ENCODE data around the gene COLGALT1. TPM values are rescaled to one million over a fixed set of nuclear protein-coding genes. Genes with fewer than 3 reads are reported as not detected.

COLGALT1 gene
- total RNA-seq, 1 donor, result 62.5 TPM

DNA sequence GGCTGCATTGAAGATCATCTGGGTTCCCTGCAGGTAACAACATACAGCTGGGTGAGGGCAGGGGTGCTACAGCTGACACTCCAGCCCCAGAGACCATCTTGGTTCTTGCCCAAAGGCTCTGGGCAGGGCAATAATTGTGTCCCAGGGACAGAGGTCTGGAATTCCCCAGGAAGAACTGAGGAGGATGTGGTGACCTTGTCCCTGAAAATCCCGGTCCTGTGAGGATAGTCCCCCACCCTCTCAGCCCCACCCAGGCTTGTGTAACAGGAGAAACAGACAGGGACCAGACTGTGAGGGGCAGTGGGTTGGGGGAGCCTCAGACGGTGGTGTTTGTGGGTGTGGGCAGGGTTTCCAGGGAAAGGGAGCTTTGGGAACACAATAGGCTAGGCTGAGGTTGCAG, 63.5 kb downstream of the COLGALT1 start:
- no peak for DNase-seq (ENCODE audit: low read depth)
- H3K4me3 ChIP-seq (ENCODE audit: low read depth, low read length), result no peak overlapping the region
- TF ChIP-seq, protein P1, sequence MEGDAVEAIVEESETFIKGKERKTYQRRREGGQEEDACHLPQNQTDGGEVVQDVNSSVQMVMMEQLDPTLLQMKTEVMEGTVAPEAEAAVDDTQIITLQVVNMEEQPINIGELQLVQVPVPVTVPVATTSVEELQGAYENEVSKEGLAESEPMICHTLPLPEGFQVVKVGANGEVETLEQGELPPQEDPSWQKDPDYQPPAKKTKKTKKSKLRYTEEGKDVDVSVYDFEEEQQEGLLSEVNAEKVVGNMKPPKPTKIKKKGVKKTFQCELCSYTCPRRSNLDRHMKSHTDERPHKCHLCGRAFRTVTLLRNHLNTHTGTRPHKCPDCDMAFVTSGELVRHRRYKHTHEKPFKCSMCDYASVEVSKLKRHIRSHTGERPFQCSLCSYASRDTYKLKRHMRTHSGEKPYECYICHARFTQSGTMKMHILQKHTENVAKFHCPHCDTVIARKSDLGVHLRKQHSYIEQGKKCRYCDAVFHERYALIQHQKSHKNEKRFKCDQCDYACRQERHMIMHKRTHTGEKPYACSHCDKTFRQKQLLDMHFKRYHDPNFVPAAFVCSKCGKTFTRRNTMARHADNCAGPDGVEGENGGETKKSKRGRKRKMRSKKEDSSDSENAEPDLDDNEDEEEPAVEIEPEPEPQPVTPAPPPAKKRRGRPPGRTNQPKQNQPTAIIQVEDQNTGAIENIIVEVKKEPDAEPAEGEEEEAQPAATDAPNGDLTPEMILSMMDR (IDR thresholded peaks at IDR 0.05; ENCODE audit: insufficient read depth, low read length), result no peak

DNA sequence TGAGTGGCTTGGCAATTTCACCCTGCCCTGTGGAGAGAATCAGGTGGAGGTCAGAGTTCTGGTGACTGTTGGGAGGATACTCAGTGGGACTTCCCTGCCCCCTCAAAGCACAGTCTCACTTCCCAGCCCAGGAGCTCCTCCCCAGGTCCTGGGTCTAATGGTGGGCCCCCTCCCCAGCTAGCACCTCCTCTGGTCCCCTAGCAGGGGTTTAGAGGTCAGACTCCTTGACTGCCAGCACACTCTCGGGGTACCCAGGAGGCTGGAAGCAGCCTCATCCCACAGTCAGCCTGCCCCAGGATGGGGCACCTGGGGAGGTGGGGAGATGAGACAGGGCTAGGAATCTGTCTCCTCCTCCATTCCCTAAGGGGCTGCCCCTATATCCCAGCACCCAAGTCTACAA, 65.2 kb downstream of the COLGALT1 start:
- DNase-seq (ENCODE audit: low read depth), result no peak
- TF ChIP-seq, protein P1 (IDR thresholded peaks at IDR 0.05; ENCODE audit: insufficient read depth, low read length), result no peak
- H3K4me3 ChIP-seq (ENCODE audit: low read depth, low read length), result no peak overlapping the region

DNA sequence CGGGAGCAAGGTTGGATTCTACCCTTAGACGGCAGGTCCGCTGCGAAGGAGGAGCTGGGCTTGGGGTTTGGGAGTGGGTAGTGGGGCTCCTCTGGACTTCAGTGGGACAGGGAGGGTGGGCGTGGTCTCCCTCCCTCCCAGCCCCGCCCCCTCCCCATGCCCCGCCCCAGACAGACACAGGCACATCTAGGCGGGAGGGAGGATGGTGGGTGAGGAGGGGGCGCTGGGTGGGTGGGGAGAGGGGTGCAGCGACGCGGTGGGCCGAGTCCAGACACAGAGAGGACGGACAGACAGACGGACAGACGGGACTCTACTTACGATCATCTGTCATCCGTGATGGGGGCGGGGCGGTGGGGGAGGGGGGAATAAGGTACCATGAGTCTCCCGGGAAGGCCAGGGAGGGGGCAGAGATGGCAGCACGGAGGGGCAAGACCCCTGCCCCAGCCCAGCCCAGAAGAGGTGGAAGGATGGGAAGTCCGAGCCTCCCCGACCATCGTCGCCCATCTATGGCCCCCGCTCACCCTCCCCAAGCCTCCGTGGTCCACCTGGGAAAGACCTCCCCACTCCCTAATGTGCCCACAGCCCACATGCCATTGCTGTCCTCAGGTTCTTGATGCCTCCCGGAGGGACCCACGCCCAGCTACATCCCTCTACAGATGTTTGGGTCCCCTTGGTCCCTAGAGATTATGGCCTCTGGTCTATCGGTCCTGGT, 67.9 kb downstream of the COLGALT1 start:
- no peak for DNase-seq (ENCODE audit: low read depth)
- TF ChIP-seq, protein P1 (IDR thresholded peaks at IDR 0.05; ENCODE audit: insufficient read depth, low read length), result no peak
- H3K4me3 ChIP-seq (ENCODE audit: low read depth, low read length), result no peak overlapping the region

DNA sequence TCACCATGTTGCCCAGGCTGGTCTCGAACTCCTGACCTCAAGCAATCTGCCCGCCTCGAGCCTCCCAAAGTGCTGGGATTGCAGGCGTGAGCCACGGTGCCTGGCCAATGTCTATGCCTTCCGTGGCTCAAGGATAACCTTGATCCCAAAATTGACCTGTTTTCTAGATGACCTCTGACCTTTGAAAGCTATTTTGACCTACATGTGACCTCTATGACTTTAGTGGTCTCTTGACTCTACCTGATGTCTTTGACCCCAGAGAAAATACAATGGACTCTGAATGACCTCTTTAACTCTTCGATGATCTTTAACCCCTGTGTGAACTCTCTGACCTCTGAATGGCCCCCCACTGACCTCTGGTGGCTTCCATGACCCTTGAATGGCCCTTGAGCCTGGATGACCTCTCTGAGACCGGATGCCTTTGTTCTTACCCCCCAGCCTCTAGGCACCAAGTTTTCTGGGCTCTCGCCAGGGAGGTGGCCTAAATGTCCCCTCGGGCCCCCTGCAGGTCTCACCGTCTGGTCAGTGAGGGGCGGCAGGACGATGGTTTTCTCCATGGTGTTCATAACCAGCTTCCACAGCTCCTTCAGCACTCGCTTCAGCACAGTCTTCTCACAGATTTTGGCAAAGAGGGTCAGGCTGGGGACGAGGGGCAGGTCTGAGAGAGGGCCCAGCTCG, 69.0 kb downstream of the COLGALT1 start:
- TF ChIP-seq, protein P1 (IDR thresholded peaks at IDR 0.05; ENCODE audit: insufficient read depth, low read length), result no peak
- H3K4me3 ChIP-seq (ENCODE audit: low read depth, low read length), result no peak overlapping the region
- DNase-seq (ENCODE audit: low read depth), result no peak

DNA sequence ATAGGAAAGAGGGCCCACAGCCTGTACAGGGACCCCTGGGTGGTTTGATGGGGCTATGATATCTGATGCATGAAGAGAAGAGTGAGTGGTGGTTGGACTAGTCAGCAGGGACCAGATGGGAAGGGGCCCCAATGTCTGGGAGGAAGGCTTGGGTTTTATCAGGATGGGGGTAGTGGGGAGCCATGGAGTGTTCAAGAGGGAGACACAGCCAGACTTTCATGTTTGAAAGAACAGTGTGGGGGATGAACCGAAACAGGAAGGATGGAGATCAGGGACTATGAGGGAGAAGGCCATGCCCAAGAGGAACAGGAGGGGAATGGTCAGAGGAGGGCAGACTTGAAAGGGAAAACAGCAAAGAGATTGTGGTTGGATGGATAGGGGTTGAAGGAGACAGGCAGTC, 69.6 kb downstream of the COLGALT1 start:
- DNase-seq (ENCODE audit: low read depth), result no peak
- TF ChIP-seq, protein P1 (IDR thresholded peaks at IDR 0.05; ENCODE audit: insufficient read depth, low read length), result no peak
- H3K4me3 ChIP-seq (ENCODE audit: low read depth, low read length), result no peak overlapping the region

DNA sequence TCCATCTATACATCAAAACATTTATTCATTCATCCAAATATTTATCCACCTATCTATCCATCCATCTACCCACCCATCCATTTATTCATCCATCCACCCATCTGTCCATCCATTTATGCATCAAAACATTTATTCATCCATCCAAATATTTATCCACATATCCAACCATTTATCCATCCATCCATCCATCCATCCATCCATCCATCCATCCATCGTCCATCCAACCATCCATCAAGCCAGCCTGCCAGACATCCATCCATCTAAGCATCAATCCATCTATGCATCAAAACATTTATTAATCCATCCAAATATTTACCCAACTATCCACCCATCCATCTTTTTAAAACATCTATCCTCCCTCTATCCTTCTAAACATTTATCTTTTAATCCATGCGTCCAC, 70.5 kb downstream of the COLGALT1 start:
- no peak for DNase-seq (ENCODE audit: low read depth)
- H3K4me3 ChIP-seq (ENCODE audit: low read depth, low read length), result no peak overlapping the region
- TF ChIP-seq, protein P1 (IDR thresholded peaks at IDR 0.05; ENCODE audit: insufficient read depth, low read length), result no peak
